GM12872 (cell line): ENCODE data around the gene ZCCHC8.
A peak's percentile ranks its signal among the peaks of the same experiment; 100 is the strongest.

Source experiments
- TF ChIP-seq, protein P1 (sequence below): IDR thresholded peaks from 3 replicates; pipeline ENCODE4 v1.5.1; 2011; ENCODE audit warnings: low read depth, mild to moderate bottlenecking, low read length, moderate library complexity; ENCODE audit not compliant: insufficient read depth

The ZCCHC8 gene

DNA sequence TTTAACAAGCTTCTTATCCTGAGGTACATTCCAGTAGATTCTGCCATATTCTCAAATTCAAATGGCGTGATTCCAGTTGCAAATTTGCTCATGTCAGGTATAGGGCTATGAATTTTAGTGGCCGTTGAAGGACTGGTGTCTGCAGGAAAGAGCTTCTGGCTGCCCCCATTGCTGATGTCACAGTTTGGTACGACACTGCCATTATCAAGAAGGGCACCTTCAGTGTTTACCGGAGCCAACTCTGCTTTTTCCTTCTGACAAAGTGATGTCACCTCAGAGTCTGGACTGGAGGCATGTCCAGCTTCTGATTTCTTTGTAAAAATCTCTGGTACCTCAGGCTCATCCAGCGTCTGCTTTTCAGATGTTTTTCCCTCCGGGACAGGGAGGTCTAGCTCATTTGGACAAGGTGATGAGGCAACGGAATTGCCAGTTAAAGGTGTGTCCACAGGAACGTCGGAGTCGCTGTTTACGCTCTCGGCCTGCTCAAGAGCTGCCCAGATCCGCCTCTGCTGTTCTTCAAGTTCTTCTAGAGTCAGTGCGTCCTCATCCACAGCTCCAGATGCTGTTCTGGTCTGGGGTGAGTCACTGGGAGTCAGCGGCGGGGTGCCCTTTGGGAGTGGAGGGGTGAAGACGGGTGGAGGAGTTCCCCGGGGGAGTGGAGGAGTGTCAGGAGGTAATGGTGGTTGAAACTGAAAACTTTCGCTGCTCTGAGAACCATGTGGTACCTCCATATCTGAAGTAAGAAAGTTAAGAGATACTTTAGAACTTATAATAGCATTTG, 27.0 kb downstream of the ZCCHC8 start:
- TF ChIP-seq, protein P1, sequence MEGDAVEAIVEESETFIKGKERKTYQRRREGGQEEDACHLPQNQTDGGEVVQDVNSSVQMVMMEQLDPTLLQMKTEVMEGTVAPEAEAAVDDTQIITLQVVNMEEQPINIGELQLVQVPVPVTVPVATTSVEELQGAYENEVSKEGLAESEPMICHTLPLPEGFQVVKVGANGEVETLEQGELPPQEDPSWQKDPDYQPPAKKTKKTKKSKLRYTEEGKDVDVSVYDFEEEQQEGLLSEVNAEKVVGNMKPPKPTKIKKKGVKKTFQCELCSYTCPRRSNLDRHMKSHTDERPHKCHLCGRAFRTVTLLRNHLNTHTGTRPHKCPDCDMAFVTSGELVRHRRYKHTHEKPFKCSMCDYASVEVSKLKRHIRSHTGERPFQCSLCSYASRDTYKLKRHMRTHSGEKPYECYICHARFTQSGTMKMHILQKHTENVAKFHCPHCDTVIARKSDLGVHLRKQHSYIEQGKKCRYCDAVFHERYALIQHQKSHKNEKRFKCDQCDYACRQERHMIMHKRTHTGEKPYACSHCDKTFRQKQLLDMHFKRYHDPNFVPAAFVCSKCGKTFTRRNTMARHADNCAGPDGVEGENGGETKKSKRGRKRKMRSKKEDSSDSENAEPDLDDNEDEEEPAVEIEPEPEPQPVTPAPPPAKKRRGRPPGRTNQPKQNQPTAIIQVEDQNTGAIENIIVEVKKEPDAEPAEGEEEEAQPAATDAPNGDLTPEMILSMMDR: no peak

DNA sequence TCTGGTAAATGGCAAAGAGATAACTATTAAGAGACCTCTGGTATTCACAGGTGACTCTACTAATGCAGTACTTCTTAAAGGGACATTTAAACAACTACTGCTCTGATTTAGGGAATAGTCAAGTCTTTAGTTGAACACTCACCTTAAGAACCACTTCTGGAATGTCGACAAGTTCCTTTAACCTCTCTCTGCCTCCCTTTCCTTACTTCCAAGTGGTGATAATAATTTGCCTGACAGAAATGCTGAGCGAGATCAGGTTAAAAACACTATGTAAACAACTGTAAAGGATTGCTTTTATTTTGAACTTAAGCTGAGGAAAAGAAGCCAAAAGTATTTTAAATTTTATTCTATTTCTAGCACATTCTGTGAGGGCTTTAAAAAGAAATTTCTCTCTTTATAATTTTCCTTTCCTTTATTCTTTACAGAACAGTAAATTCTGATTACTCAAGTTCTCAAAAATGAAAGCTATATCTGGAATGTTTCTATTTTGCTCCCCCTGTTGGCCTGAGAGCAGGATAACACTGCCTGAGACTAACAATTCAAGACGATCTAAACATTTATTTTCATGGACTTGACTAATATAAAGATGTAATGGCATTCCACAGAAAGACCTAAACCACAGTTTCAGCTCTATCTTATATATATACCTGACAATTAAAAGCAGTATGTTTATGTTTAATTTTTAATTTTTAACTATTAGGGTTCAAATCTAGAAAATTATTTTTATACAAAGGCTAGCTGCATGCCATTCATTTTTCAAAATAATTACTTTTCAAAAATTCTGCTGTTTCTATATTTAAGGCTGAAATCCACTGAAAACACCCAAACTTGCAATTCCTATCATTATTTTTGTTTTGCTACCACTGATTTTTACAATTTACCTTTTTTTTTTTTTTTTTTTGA, 29.2 kb downstream of the ZCCHC8 start:
- TF ChIP-seq, protein P1: peak; percentile 65

DNA sequence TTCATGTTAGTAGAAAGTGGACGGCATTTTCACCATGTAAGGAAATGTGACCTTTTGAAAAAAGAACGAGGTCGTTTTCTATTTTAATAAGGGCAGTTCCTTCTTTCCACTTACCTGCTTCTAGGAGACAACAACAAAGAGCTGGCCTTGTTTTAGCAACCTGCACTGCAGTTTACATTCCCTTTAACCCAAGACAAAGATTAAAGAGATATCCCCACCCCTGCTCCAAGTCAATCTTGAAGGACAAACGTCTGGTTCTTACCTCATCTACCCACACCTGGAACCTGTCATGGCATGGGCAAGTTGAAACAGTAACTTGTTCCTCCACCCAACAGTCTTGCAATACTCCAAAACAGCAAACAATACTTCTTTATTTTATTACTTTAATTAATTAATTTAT, 32.7 kb downstream of the ZCCHC8 start:
- TF ChIP-seq, protein P1: no peak

DNA sequence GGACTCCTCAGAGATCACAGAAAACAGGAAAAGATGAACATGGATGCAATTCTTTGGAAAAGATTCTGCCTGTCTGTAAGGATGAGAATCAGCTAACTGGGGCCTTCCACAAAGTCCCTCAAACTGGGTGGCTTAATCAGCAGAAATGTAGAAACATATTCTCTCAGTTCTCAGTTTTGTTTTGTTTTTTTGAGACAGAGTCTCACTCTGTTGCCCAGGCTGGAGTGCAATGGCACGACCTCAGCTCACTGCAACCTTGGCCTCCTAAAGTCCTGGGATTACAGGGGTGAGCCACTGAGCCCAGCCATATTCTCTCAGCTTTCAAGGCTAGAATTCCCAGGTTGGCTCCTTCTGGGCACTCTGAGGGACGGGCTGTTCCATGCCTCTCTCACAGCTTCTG, 40.1 kb downstream of the ZCCHC8 start:
- TF ChIP-seq, protein P1: no peak

DNA sequence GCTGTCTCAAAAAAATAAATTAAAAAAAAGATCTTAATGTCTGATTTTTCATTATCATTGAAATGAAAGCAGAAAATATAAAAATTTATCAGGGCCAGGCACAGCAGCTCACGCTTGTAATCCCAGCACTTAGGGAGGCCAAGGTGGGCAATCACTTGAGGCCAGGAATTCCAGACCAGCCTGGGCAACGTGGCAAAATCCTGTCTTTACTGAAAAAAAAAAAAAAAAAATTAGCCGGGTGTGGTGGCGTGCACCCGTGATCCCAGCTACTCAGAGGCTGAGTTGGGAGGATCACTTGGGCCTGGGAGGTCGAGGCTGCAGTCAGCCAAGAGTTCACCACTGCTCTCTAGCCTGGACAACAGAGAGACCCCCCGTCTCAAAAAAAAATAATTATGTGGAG, 40.7 kb downstream of the ZCCHC8 start:
- TF ChIP-seq, protein P1: no peak

DNA sequence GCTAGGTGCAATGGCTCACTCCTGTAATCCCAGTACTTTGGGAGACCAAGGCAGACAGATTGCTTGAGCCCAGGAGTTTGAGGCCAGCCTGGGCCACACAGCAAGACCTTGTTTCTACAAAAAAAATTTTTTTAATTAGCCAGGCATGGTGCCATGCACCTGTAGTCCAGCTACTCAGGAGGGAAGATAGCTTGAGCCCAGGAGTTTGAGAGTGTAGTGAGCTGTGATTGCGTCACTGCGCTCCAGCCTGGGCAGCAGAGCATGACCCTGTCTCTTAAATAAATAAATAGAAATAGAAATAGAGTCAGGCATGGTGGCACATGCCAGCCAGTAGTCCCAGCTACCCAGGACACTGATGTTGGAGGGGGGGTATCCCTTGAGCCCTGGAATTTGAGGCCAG, 41.5 kb downstream of the ZCCHC8 start:
- TF ChIP-seq, protein P1: no peak

DNA sequence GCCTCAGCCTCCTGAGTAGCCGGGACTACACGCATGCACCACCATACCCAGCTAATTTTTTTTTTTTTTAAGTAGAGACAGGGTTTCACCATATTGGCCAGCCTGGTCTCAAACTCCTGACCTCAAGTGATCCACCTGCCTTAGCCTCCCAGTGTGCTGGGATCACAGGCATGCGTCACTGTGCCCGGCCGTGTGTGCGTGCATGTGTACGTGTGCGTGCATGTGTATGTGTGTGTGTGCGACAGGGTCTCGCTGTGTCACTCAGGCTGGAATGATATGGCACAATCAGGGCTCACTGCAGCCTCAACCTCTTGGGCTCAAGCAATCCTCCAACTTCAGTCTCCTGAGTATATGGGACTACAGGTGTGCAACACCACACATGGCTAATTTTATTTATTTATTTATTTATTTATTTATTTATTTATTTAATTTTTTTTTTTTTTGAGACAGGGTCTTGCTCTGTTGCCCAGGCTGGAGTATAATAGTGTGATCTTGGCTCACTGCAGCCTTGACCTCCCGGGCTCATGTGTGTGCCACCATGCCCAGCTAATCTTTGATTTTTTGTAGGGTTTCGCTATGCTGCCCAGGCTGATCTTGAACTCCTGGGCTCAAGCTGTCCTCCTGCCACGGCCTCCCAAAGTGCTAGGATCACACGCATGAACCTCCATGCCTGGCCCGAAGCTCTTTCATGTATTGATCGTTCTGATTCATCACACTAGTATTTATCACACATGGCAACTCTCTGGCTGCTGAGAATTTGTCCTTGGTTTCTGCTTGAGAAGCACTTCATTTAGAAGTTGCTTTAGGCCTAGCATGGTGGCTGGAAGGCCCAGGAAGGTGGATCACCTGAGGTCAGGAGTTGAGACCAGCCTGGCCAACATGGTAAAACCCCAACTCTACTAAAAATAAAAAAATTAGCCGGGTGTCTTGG, 42.4 kb downstream of the ZCCHC8 start:
- TF ChIP-seq, protein P1: no peak
